GM21526 (cell line): Measurements from ENCODE around the gene IL34.
"Not testable (repeated sequence)": the region's sequence is repeated elsewhere in the genome, so short reads cannot be mapped to it uniquely, and the experiment has no call there.

Experiments used
- ATAC-seq: cut with Tn5 transposase; IDR thresholded peaks from one replicate; pipeline ENCODE4 v1.9.1; 2021; ENCODE audit warnings: moderate library complexity; ENCODE audit not compliant: unreplicated experiment, low FRiP score

Gene IL34

DNA sequence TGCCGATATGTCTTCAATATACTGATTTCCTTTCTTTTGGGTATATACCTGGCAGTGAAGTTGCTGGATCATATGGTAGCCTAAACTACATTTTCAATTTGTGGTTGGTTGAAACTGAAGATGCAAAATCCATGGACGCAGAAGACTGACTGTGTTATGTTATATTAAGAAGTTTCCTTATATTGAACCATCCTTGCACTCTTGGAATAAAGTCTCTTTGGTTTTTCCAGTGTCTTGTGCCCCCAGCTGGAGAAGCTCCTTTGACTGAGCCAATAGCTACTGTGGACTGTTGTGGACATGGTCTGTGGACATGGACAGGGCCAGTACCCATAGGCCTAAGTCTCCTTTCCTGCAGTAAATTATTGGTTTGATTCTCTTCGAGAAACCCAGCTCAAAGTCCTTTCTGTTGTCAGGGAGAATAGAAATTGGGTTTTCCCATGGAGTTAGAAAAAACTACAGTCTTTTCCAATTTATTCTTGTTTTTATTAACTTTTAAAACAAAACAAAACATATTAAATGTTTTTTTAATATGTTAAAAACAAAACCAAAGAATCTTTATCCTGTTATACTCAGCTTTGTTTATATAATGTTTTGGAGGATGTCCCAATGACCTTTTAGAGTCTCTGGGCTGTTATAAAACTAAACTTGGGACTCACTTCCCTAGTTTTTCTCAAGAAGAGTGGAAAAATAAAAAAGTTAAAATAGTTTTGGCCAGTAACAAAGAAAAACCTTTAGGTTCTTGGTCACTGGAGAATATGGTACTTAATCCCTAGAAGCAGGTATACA is 15.2 kb upstream of the IL34 start:
- no peak for ATAC-seq

DNA sequence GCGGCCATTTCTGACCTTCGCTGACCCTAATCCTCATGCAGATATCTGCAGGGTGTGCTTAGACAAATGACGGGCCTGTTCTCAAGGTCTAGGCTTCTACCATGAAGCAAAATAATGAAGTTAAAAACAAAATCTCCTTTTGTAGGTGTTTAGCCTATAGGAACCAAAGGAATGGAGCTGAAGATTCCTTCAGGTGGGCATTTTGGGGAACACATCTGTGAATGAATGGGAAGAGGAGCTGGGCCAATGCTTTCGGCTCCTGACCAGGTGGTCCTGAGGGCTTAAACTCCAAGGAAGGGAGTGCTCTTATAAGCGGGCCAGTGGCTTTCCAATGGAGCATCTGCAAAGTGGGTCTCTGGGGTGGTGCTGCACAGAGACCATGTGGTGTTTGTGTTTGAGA is 14.1 kb upstream of the IL34 start:
- no peak for ATAC-seq

DNA sequence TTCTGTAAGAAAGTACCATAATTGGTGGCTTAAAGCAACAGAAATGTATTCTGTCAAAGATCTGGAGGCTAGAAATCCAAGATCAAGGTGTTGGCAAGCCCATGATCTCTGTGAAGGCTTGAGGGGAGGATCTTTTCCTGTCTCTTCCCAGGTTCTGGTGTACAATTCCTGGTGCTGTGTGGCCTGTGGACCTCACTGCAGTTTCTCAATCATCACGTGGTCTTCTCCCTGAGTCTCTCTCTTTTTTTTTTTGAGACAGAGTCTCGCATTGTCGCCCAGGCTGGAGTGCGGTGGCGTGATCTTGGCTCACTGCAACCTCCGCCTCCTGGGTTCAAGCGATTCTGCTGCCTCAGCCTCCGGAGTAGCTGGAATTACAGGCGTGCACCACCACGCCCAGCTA is 12.7 kb upstream of the IL34 start:
- ATAC-seq = not testable (repeated sequence)

DNA sequence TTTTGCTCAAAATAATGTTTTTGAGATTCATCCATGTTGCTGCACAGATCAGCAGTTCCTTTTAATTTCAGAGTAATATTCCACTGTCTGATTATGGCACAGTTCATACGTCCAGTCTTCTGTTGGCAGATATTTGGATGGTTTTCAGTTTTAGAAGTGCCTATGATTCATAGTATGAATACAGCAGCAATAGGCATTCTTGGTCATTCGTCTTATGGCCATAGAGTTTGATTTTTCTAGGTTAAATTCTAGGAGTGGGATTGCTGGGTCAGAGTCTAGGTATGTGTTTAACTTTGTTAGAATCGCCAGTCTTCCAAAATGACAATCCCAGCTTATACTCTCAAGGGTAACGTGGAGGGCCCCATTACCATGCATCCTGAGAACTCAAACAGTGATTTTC is 11.5 kb upstream of the IL34 start:
- no peak for ATAC-seq

DNA sequence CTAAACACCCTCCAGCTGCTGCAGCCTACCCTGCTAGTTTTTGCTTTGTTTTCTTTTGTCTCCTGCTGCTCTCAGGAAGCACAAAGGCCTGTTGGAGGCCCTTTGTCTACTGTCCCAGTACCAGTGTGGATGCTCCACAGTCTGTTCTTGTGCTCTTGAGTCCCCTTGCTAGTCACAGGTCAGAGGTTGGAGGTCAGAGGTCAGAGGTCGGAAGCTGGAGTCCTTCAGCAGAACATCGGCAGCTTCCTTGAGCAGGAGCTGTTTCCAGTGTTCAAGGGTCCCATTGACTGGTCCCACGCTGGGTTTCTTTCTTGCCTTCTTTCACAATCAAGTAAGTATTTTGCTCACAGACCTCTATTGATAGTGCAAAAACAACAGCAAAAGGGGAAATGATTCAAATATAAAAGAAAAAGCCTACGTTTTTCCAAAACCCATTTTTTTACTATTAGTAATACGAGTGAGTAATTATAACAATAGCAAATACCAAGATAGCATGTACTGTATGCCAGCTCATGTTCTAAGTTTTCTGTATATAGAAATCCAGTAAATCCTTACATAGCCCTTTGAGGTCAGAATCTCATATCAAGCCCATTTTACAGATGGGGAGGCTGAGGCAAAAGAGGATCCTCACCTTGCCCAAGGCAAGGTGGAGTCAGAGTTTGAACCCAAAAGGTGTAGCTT is 10.9 kb upstream of the IL34 start:
- ATAC-seq = no peak

DNA sequence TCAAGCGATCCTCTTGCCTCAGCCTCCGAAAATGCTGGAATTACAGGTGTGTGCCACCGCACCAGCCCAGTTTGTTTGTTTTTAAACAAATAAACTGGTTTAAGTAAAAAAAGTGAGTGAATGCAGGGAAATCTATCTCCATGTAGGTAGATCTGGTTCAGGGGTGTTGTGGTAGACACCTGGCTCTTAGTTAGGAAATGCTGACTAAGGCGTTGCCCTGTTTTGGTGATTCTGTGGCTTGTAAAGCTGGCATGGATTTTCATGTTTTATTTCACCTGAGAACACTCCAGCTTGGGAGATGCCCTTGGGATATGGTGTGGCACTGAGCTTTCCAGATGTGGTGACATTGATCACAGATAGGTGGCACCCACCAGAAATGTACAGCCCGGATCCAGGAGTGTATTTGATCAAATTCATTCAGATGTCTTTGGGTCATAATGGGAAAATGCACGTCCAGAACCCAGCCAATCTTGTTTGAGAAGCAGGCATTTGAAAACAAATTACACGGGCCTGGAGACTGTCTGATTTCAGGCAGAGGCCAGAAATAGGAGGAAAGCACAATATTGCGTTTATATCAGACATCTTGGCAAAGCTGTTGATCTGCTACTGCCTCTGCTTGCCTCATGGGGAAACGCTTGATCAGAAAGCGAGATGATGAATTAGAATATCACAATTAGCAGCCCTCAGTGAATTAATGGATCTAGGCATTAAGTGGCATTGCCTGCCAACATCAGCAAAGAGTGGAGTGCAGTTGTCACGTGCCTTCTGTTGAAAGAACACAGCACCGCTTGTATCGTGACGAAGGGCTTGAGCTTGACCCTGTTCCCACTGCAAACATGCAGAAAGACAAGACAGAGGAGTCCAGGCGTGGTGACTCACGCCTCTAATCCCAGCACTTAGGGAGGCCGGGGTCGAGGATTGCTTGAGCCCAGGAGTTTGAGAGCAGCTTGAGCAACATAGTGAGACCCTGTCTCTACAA is 7.3 kb upstream of the IL34 start:
- no peak for ATAC-seq

DNA sequence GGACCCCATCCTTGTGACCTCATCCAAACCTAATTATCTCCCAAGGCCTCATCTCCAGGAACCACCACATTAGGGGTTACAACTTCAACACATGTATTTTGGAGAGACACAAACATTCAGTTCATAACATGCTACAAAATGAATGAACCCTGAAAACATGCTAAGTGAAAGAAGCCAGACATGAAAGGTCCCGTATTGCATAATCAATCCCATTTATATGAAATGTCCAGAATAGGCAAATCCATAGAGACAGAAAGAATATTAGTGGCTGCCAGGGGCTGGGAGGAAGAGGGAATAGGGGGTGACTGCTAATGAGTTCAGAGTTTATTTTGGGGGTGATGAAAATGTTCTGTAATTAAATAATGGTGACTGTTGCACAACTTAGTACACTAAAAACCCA is 3.7 kb upstream of the IL34 start:
- ATAC-seq = no peak

DNA sequence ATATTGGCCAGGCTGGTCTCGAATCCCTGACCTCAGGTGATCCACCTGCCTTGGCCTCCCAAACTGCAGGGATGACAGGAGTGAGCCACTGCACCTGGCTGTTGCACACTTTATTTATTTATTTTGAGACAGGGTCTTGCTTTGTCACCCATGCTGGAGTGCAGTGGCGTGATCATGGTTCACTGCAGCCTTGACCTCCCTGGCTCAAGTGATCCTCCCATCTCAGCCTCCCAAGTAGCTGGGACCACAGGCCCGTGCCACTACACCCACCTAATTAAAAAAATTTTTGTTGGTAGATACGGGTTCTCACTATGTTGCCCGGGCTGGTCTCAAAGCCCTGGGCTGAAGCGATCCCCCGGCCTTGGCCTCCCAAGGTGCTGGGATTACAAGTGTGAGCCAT is 3.1 kb upstream of the IL34 start:
- ATAC-seq = not testable (repeated sequence)

DNA sequence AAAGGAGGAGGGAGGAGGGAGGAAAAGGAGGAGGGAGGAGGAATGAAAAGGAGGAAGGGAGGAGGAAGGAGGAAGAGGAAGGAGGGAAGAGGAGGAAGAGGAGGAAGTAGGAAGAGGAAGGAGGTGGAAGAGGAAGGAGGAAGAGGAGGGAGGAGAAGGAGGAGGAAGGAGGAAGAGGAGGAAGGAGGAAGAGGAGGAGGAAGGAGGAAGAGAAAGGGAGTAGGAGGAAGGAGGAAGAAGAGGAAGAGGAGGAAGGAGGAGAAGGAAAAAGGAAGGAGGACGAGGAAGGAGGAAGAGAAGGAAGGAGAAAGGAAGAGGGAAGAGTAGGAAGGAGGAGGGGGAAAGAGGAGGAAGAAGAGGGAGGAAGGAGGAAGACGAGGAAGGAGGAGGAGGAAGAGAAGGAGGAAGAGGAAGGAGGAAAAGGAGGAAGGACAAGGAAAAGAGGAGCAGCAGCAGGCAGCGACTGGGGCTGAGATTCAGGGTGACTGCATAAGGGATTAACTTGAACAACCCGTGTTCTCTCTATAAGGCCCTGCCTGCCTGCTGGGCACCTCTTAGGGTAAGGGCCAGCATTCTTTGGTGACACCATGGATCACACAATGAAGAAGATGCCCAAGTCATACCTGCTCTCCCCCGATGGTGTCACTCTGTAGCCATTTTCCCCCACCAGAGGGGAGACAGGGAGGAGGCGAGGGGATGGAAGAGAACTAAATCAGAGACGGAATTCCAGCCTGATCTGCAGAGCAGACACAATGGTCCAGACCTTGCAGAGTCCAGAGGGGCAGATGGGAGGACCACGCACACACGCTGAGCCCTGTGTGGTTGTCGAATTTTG is 1.4 kb upstream of the IL34 start:
- no peak for ATAC-seq

DNA sequence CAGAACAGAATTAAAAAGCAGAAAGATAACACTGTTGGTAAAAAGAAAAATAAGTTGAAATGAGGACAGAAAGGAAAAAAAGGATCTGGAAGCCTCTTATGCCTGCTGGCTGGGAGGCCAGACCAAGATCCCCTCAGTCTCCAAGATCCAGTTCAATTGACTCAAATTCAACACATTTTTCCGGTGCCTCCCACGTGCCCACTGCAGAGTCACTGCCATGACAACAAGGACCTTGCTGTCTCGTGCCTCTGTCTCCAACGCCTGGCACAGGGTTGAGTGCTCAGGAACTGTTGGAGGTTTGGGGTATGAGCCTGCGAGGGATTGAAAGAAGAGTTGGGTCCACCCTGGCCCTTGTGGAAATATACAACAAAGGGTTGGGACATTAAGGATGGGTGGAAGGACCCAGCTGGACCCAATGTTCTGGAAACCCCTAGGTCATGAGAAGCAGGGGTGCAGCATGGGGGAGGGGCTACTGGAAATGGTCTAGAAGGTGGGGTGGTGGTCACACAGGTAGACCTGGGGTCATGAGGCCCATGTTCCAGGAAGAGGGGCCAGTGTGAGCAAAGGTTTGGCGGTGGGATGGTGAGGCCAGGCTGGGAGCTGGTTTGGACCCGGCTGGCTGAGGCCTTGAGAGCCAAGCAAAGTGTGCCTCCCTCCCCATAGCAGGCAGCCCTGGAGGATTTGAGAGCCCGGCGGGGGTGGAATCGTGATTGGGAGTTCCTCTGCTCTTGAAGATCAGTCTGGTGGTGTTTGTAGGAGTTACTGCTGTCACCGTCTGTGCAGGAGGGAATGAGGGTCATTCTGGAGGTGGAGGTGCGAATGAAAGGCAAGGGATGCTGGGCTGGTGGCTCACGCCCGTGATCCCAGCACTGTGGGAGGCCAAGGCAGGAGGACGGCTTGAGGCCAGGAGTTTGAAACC is 1.3 kb downstream of the IL34 start:
- ATAC-seq = no peak

DNA sequence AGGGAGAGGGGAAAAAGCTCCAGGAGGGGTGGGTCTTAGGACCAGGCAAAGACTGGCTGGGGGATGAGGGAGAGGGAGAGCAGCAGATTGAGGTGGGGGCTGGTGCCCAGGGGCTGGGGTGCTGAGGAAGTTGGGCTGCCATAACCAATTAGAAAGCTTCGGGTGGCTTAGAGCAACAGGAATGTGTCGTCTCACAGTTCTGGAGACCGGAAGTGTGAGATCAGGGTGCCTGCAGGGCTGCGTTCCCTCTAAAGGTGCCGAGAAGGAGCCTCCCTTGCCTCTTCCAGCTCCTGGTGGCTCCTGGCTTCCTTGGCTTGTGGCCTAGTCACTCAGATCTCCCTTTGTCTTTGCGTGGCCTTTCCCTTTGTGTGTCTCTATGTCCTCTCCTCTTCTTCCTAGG is 2.2 kb downstream of the IL34 start:
- ATAC-seq = no peak

DNA sequence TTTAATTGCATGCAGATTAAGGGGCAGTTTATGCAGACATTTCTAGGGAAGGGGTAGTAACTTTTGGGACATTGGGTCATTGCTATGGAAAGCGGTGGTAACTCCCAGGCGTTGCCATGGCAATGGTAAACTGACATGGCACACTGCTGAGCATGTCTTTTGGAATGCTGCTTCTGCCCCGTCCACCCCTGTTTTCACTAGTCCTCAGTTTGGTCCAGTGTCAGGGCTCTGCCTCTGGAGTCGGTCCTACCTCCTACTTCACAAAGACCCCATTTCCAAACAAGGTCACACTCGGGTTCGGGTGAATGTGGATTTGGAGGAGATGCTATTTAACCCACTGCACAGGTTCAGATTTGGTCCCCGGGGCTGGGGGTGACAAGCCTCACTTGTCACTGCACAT is 2.9 kb downstream of the IL34 start:
- ATAC-seq = no peak

DNA sequence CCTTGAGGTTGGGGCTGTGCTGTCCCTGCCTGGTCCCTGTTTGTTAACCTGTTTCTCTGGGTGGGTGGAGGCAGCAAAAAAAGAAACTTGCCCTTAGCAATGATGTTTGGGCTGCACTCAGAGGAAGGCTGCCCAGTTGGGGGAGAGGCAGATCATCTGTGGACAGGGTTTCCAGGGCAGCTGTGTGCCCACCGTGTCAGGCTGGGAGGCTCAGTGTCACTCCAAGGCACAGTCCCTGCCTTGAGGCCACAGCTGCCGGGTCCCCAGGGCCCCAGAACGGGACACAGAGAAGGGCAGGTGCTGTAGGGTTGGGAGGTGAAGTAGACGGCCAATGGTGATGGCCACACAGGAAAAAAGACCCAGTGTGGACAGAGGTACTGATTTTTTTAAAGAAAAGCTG is 3.9 kb downstream of the IL34 start:
- ATAC-seq = no peak

DNA sequence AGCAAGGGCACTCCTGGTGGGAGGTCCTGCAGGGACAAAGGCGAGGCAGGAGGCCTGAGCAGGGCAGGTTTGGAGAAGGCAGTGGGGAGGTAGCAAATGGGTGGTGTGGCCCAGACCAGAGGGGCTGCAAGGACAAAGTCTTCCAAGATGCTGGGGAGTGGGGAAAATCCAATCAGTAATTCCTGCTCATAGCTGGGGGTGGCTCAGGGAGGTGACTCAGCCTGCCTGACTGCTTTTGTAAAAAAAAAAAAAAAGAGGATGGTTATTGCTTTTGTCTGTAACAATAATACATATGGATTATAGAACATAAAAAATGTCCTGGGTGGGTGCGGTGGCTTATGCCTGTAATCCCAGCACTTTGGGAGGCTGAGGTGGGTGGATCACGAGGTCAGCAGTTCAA is 5.2 kb downstream of the IL34 start:
- ATAC-seq = no peak

DNA sequence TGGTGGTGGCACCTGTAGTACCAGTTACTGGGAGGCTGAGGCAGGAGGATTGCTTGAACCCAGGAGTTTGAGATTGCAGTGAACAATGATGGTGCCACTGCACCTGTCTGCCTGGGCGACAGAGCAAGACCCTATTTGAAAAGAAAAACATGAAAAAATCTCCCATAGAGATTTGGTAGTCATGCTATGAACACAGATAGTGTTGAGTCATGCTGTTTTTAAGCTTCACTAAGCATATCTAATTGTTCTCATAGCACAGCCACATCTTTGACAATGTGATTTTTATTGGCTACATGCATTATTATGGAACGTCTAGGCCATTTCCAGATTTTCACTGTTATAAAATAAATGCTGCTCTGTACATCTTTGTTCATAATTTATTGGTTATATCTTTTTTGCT is 6.0 kb downstream of the IL34 start:
- ATAC-seq = no peak

DNA sequence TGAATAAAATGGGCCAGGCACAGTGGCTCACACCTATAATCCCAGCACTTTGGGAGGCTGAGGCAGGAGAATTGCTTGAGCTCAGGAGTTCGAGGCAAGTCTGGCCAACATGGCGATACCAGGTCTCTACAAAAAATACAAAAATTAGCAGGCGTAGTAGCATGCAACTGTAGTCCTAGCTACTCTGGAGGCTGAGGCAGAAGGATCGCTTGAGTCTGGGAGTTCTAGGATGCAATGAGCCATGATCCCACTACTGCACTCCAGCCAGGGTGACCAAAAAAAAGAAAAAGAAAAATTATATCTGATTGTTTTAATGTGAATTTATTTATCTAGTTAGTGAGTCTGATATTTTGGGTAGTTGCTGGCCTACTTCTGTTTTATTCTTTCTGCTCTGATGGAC is 7.0 kb downstream of the IL34 start:
- ATAC-seq = no peak

DNA sequence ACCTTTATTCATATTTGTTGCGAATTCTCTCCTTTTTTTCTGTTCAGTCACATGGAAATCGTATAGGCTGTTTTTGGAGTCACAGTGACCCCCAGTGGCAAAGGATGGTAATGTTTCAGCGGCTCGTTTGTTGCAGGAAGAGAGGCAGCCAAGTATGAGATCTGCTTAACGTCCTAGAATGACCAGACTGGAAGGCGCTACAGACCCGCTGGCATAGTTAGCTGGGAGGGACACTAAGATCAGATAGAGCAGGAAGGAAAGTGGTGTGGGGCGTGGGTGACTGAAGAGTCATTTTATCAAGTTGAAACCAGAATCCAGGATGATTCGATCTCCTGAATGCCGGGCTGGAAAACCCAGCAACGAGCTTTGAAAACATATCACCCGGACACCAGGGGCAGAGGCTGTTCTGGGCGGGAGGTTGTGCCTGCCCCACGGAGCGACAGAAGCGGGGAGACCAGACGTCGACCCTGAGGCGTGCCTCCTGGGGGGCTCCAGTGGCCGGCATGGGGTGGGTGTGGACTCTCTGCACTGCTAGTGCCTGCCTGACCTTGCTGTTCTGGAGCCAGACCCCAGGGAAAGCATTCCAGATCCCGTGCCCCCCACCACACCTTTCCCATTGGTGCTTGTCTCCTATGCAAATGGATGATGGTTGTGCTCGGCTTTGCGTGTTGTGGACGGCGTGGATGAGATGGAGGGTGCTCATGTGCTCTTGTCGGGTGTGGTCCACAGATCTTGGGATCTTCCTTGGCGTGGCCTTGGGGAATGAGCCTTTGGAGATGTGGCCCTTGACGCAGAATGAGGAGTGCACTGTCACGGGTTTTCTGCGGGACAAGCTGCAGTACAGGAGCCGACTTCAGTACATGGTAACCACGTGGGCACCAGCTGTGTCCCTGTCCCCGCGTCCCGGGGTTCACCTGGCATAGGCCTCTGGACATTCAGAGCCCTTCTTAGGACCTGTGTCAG is 7.7 kb downstream of the IL34 start:
- ATAC-seq = no peak

DNA sequence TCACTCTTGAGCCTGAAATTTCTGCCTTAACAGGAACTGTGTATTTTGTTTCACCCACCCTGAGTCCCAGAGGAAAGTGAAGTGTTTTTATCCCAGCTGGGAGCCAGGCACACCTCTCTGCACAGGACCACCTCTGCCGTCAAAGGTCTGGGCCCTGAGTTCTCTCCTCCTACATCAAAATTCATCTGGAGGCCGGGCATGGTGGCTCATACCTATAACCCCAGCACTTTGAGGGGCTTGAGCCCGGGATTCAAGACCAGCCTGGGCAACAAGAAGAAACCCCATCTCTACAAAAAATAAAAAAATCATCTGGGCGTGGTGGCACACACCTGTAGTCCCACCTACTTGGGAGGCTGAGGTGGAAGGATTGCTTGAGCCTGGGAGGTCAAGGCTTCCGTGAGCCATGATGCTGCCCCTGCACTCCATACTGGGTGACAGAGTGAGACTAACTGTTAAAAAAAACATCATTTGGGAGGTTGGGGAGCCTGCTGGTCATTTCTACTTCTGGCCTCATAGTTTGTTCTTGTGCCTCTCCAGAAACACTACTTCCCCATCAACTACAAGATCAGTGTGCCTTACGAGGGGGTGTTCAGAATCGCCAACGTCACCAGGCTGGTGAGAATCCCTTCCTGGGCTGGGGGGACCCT is 9.8 kb downstream of the IL34 start:
- ATAC-seq = no peak
